Fibroblast of the conjunctiva (primary cell): ENCODE results near the gene EDNRA.
A peak's percentile ranks its signal among the peaks of the same experiment; 100 is the strongest.
"Not testable (repeated sequence)": the region's sequence is repeated elsewhere in the genome, so short reads cannot be mapped to it uniquely, and the experiment has no call there.

Source experiments
- DNase-seq: peaks from one replicate; pipeline ENCODE4 v3.0.0-alpha.2; 2010; ENCODE audit warnings: low read depth

The EDNRA gene

GRCh38 chr4:147480891-147481576, at the start of gene EDNRA:
TSS of gene EDNRA (plus strand) at chr4:147481097. CDS start at chr4:147485682, 4,585 bp downstream.
- DNase-seq, result no peak

DNA sequence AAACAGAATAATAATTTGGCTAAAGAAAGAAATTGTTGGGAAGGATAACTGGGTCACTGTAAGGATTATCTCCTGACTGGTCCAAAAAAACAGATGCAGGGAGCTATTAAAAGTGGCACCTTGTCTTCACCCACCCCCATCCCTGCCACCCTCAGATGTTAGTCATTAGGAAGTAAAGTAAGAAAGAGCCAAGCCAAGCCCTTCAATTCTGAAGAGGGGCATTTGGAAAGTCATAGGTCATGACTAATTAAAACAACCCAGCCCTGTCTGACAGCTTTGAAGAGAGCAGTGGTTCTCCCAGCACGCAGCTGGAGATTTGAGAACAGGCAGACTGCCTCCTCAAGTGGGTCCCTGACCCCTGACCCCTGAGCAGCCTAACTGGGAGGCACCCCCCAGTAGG, 46.5 kb upstream of the EDNRA start:
- not testable (repeated sequence) for DNase-seq

DNA sequence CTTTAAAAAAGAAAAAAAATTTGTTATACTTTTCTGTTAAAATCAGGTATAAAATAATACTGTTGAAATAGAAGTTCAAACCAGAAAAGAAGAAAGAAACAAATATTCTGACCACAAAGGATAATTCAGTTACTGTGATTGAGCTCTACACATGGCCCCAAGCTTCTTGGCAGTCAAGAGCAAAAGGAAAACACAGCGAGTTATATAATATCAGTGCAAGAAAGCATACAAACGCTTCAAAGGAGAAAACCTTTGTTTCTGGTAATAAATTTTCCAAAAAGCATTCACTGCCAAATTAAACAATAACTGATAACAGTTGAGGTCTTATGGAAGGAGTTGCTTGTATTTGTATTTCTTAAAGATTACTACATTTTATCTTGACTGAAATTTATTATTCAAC, 40.5 kb upstream of the EDNRA start:
- no peak for DNase-seq

- peak; percentile 16 for DNase-seq
Measured at GRCh38 chr4:147447786-147448185, 33.1 kb upstream of the EDNRA start.

DNA sequence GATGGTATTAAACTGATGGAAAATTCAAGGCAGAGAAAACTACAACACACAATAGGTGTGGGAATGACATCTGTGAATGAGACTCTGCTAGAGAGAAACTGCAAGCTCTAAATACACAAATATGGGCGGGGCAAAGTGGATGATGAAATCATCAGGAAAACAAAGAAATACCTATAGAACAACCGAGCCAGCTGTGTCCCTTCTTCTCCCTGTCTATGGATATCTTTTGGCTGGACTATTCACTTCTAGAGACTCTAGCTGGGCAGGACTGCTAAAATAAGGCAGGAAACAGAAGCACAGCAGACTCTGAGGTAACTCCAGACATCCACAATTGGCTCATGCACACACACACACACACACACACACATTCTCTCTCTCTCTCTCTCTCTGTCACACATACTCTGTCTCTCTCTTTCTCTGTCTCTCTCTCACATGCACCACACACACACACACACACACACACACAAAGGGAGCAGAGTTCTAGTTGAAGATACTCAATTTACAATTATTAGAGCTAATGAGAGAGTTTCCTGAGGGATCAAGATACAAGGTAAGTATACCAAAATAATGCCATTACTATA, 27.2 kb upstream of the EDNRA start:
- peak; percentile 69 for DNase-seq

GRCh38 chr4:147456706-147457105, 24.2 kb upstream of the EDNRA start:
- DNase-seq, result no peak

DNA sequence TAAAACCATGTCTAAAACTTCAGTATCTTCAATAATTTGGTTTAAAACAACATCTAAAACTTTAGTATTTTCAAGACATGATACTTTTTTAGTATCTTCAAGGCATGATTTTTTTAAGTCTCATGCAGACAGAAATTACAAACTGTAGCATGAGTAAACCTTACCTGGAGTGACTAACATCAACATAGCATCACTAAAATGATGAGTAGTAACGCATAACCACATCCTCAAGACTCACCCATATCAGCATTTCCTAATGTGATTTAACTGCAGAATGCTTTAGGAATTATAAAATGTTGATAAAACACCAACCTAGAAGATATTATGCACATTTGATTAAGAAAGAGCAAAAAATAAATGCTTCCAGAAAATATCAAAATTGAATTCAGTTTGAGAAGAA, 19.7 kb upstream of the EDNRA start:
- DNase-seq, result no peak

- DNase-seq, result no peak
Measured at GRCh38 chr4:147463065-147463464, 17.8 kb upstream of the EDNRA start.

- DNase-seq, result no peak
Measured at GRCh38 chr4:147465461-147465860, 15.4 kb upstream of the EDNRA start.

- no peak for DNase-seq
Measured at GRCh38 chr4:147477439-147477838, 3.5 kb upstream of the EDNRA start.

DNA sequence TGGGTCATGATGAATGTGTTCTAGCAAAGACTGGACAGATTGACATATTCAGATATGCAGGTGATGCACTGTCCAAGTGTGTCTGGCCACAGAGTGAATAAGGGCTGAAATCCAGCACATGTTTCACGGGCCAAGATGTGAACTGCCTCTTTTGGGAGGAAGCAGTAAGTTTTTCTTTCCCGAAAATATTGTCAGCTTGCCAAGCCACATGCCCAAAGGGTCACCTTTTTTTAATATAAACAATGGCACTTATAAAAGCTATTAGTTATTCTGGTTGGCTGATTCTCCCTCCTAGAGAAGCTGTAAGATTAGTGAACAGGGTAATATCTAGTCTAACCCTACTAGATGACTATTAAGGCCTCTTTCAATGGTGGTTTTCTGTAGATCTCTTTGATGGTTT, 1.5 kb upstream of the EDNRA start:
- no peak for DNase-seq

DNA sequence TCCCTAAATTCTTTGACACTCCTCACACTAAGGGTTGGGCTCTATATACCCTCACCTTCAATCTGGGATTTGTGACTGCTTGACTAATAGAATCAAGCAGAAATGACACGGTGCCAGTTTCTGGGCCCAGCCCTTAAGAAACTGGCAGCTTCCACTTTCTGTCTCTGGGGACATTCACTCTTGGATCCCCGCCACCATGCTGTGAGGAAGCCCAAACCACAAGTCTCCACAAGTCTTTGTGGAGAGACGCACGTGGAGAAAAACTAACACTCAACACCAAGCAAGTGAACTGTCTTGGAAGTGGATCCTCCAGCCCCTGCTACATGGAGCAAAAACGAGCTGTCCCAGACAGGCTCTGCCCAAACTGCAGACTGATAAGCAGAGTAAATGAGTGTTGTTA, 1.1 kb upstream of the EDNRA start:
- peak; percentile 86 for DNase-seq

- no peak for DNase-seq
Measured at GRCh38 chr4:147480502-147480890, 401 bp upstream of the EDNRA start.

- DNase-seq, result no peak
Measured at GRCh38 chr4:147481577-147482109, 746 bp downstream of the EDNRA start.

- DNase-seq, result no peak
Measured at GRCh38 chr4:147482281-147482680, 1.4 kb downstream of the EDNRA start.

GRCh38 chr4:147485167-147485566, 4.3 kb downstream of the EDNRA start:
- DNase-seq, result no peak

DNA sequence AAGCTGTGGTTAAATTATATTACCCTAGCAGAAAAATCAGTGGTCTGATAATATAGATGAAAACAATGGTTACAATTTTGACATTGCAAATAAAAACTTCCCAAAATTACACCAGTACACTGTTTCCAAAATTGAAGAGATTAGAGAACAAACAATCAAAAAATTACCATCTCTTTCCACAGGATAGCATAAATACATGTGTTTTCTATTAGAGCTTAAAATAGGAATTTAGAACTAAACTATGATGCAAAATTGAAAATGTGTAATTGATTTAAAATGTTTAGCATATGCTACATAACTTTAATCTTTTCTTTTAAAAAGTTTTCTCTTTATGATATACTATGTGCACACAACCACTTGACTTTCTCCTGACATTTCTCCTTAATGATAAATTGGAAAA, 6.7 kb downstream of the EDNRA start:
- DNase-seq, result no peak

- DNase-seq, result no peak
Measured at GRCh38 chr4:147488556-147488955, 7.7 kb downstream of the EDNRA start.

- no peak for DNase-seq
Measured at GRCh38 chr4:147491086-147491485, 10.2 kb downstream of the EDNRA start.

GRCh38 chr4:147492306-147492705, 11.4 kb downstream of the EDNRA start:
- no peak for DNase-seq

DNA sequence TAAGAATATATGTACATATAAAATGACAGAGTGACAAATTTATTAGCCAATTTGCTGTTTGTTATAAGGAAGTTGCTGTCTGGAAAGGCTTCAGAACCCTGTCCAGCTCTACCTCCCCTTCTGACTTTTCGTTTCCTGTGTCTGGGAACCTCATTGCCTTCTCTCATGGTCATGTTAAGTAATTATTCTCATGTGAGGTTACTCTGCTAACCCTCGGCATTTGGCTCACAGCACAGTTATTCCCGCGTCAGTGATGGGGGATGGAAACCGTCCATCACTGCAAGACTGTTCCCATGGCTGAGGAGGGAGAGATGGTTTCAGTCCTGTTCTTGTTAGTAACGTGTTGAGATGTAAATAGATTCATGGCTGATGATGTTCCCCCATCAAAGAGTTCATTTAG, 11.9 kb downstream of the EDNRA start:
- no peak for DNase-seq

GRCh38 chr4:147493307-147493706, 12.4 kb downstream of the EDNRA start:
- DNase-seq, result no peak

GRCh38 chr4:147494301-147494700, 13.4 kb downstream of the EDNRA start:
- no peak for DNase-seq

- DNase-seq, result no peak
Measured at GRCh38 chr4:147496500-147496899, 15.6 kb downstream of the EDNRA start.
